GM23248 (cell line): ENCODE measurements around the gene FA2H. TPM values are rescaled to one million over a fixed set of nuclear protein-coding genes. Genes with fewer than 3 reads are reported as not detected.

Experiments used
- DNase-seq: peaks from one replicate; pipeline ENCODE4 v3.0.0-alpha.2; 2015
- H2AFZ ChIP-seq: fragments of 200-600 bp; sonication (generic); 2 replicates; pipeline ENCODE4 v1.6.1; 2016; ENCODE audit warnings: antibody characterized with exemption
- H3F3A ChIP-seq: fragments of 200-600 bp; sonication (generic); 2 replicates; pipeline ENCODE4 v1.6.1; 2016; ENCODE audit warnings: mild to moderate bottlenecking, antibody characterized with exemption, mixed run types; ENCODE audit not compliant: insufficient read depth
- H3K27ac ChIP-seq: fragments of 200-600 bp; sonication (generic); 2 replicates; pipeline ENCODE4 v1.5.1; 2016; ENCODE audit warnings: mild to moderate bottlenecking
- H3K27me3 ChIP-seq: fragments of 200-600 bp; sonication (generic); replicated peaks from 2 replicates; pipeline ENCODE4 v1.6.1; 2016; ENCODE audit warnings: mild to moderate bottlenecking; ENCODE audit not compliant: insufficient read depth
- H3K36me3 ChIP-seq: fragments of 200-600 bp; sonication (generic); 2 replicates; pipeline ENCODE4 v1.6.1; 2016; ENCODE audit warnings: low read depth, mild to moderate bottlenecking
- H3K4me1 ChIP-seq: fragments of 200-600 bp; sonication (generic); 2 replicates; pipeline ENCODE4 v1.6.1; 2016; ENCODE audit warnings: mild to moderate bottlenecking; ENCODE audit not compliant: insufficient read depth
- H3K4me2 ChIP-seq: fragments of 200-600 bp; sonication (generic); one replicate; pipeline ENCODE4 v1.6.1; 2016; ENCODE audit warnings: mild to moderate bottlenecking; ENCODE audit not compliant: unreplicated experiment
- H3K4me3 ChIP-seq: fragments of 200-600 bp; sonication (generic); 2 replicates; pipeline ENCODE4 v1.5.1; 2016; ENCODE audit warnings: mild to moderate bottlenecking
- H3K79me2 ChIP-seq: fragments of 200-600 bp; sonication (generic); 2 replicates; pipeline ENCODE4 v1.6.1; 2016; ENCODE audit warnings: mild to moderate bottlenecking; ENCODE audit not compliant: insufficient read depth
- H3K9ac ChIP-seq: fragments of 200-600 bp; sonication (generic); 2 replicates; pipeline ENCODE4 v1.6.1; 2016; ENCODE audit warnings: mild to moderate bottlenecking
- H3K9me2 ChIP-seq: fragments of 200-600 bp; sonication (generic); 2 replicates; pipeline ENCODE4 v1.6.1; 2016; ENCODE audit warnings: mixed run types, mild to moderate bottlenecking, moderate library complexity; ENCODE audit not compliant: insufficient read depth
- H3K9me3 ChIP-seq: fragments of 200-600 bp; sonication (generic); one replicate; pipeline ENCODE4 v1.6.1; 2017; ENCODE audit warnings: low read depth
- H4K20me1 ChIP-seq: fragments of 200-600 bp; sonication (generic); 2 replicates; pipeline ENCODE4 v1.6.0; 2016; ENCODE audit not compliant: insufficient read depth
- EZH2 ChIP-seq: fragments of 200-600 bp; sonication (generic); IDR thresholded peaks from 2 replicates; pipeline ENCODE4 v1.6.1; 2018; ENCODE audit warnings: antibody characterized with exemption, mild to moderate bottlenecking; ENCODE audit not compliant: insufficient read depth, poor library complexity, severe bottlenecking
- EZH2phosphoT487 ChIP-seq: fragments of 200-600 bp; sonication (generic); IDR thresholded peaks from 2 replicates; pipeline ENCODE4 v1.6.1; 2018; ENCODE audit warnings: antibody characterized with exemption, moderate library complexity, mild to moderate bottlenecking, low read depth; ENCODE audit not compliant: insufficient read depth
- WGBS, 2 experiments: methylation state at CpG; one replicate each; pipeline ENCODE4 v1.1.6; 2015 to 2017; ENCODE audit warnings: low lambda C conversion rate in 2 of 2, low coverage in 1 of 2; ENCODE audit errors: missing lambda C conversion rate in 2 of 2; 5-methylcytosine and 5-hydroxymethylcytosine counted together
- in situ Hi-C: fragments of 300-500 bp; cut with MboI; formaldehyde crosslinking; loops from 2 replicates; pipeline ENCODE4 v1.15.0; 2020
- polyA plus RNA-seq: library from polyadenylated mRNA; unstranded; fragments of >200 nt; fragmentation: Nextera tagmentation; extraction: Ambion mirVana; gene quantifications from 2 replicates; pipeline ENCODE4 v1.2.1, GENCODE V29; 2016
- total RNA-seq: library from RNA; depleted of rRNA; stranded (reverse); fragments of >200 nt; shearing (Covaris generic); gene quantifications from 2 replicates; pipeline ENCODE4 v1.2.3, GENCODE V29; 2014

FA2H gene
- total and polyA plus RNA-seq, 2 experiments from 2014 or later: not detected

GRCh38 chr16:74771656-74772315, 2.8 kb downstream of the FA2H start:
- Histone ChIP-seq H3K36me3 (no peaks in the 10 kb centered on the region), H3K4me1 (no peaks in the 10 kb centered on the region), H3K27me3 (peaks cover 58% of the 10 kb centered on the region), H3K27ac (no peak overlapping the region), H3K9me2 (no peaks in the 10 kb centered on the region), H3F3A (no peaks in the 10 kb centered on the region), H3K9me3 (no peaks in the 10 kb centered on the region), H3K4me2 (no peak overlapping the region), H2AFZ (no peak overlapping the region), H4K20me1 (no peaks in the 10 kb centered on the region), H3K79me2 (no peaks in the 10 kb centered on the region), H3K9ac (no peak overlapping the region), H3K4me3 (no peak overlapping the region)
- TF ChIP-seq EZH2 (no peak), EZH2phosphoT487 (no peak)
- DNase-seq: no peak
- 58% methylated on average over 11 of the region's 11 CpGs for WGBS, 2 experiments
- in situ Hi-C loops: no loop called here

DNA sequence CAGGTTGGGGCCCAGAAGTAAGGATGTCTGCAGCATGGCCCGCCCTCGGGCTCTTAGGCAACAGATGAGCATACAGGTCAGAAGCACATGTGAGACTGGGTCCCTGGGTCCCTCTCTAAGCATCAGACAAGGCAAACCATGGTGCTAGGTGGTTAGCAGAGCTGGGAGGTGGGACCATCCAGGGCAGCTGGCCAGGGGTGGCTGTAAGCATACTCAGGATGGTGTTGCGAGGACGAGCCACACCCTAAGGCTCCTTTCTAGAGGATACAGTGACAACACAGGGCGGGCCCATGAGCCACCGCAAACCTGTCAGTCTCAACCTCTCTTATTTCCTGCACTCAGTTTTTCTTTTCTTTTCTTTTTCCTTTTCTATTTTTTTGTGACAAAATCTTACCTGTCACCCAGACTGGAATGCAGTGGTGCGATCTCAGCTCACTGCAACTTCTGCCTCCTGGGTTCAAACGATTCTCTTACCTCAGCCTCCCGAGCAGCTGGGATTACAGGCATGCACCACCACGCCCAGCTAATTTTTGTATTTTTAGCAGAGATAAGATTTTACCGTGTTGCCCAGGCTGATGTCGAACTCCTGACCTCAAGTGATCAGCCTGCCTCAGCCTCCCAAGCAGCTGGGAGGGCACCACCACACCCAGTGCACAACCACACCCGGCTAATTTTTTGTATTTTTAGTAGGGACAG, 3.6 kb downstream of the FA2H start:
- Histone ChIP-seq H3K4me3 (no peak overlapping the region), H3K27ac (no peak overlapping the region), H3K27me3 (peaks cover 57% of the 10 kb centered on the region), H3K4me2 (no peak overlapping the region), H3K9me2 (no peaks in the 10 kb centered on the region), H3K9me3 (no peaks in the 10 kb centered on the region), H3K9ac (no peak overlapping the region), H3K79me2 (no peaks in the 10 kb centered on the region), H4K20me1 (no peaks in the 10 kb centered on the region), H3K4me1 (no peaks in the 10 kb centered on the region), H2AFZ (no peak overlapping the region), H3F3A (no peaks in the 10 kb centered on the region), H3K36me3 (no peaks in the 10 kb centered on the region)
- in situ Hi-C loops: no loop called here
- WGBS, 2 experiments: 72 to 73% methylated on average over 13 of the region's 13 CpGs
- TF ChIP-seq EZH2 (no peak), EZH2phosphoT487 (no peak)
- DNase-seq: no peak

- DNase-seq: no peak
- H3K9me2 ChIP-seq: no peaks in the 10 kb centered on the region
- no peak overlapping the region for H3K9ac ChIP-seq
- TF ChIP-seq EZH2: no peak
- TF ChIP-seq EZH2phosphoT487: no peak
- H3K9me3 ChIP-seq: no peaks in the 10 kb centered on the region
- H3K4me2 ChIP-seq: no peak overlapping the region
- no peaks in the 10 kb centered on the region for H3K36me3 ChIP-seq
- no peak overlapping the region for H3K4me3 ChIP-seq
- WGBS, 2 experiments: 28 to 32% methylated on average over 10 of the region's 10 CpGs
- H4K20me1 ChIP-seq: no peaks in the 10 kb centered on the region
- H3K79me2 ChIP-seq: no peaks in the 10 kb centered on the region
- peaks cover 44% of the 10 kb centered on the region for H3K27me3 ChIP-seq
- H2AFZ ChIP-seq: no peak overlapping the region
- no peak overlapping the region for H3K27ac ChIP-seq
- H3F3A ChIP-seq: no peaks in the 10 kb centered on the region
- in situ Hi-C loops: no loop called here
- no peaks in the 10 kb centered on the region for H3K4me1 ChIP-seq
These were observed 4.9 kb downstream of the FA2H start for GRCh38 chr16:74769586-74770190.

DNA sequence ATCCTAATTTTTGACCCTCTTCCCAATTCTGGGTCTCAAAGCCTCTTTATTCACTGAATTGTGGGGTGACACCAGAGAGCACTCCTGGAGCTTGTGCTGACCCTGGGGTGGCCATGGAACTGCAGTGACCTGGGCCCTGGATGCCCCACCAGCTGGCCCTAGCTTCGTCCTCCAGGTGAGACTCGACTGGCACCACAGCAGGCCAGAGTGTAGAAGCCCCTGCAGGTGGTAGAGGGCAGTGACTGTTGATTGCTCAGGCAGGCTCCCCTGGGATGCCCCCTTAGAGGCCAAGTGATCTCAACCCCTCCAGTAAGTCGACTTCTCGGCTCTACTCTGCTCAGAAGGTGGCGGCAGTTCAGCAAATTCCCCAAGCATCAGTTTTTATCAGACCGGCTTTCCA, 6.4 kb downstream of the FA2H start:
- no peak overlapping the region for H3K27ac ChIP-seq
- WGBS, 2 experiments: 51 to 63% methylated on average over 6 of the region's 6 CpGs
- H3K36me3 ChIP-seq: no peaks in the 10 kb centered on the region
- H2AFZ ChIP-seq: no peak overlapping the region
- H3F3A ChIP-seq: no peaks in the 10 kb centered on the region
- H3K4me3 ChIP-seq: no peak overlapping the region
- H3K9me3 ChIP-seq: no peaks in the 10 kb centered on the region
- in situ Hi-C loops: no loop called here
- H3K9me2 ChIP-seq: no peaks in the 10 kb centered on the region
- no peak for TF ChIP-seq EZH2
- no peak for TF ChIP-seq EZH2phosphoT487
- H4K20me1 ChIP-seq: no peaks in the 10 kb centered on the region
- H3K27me3 ChIP-seq: peaks cover 30% of the 10 kb centered on the region
- no peaks in the 10 kb centered on the region for H3K4me1 ChIP-seq
- no peak overlapping the region for H3K4me2 ChIP-seq
- H3K79me2 ChIP-seq: no peaks in the 10 kb centered on the region
- DNase-seq: no peak
- no peak overlapping the region for H3K9ac ChIP-seq
